GM12878 (cell line): ENCODE results near the gene SDHAF1. TPM values are rescaled to one million over a fixed set of nuclear protein-coding genes. Genes with fewer than 3 reads are reported as not detected.

Experiments
- ATAC-seq: fragments of 200-7000 bp; cut with Tn5 transposase; 3 replicates; pipeline ENCODE4 v1.9.1; 2020; ENCODE audit warnings: mild to moderate bottlenecking, moderate library complexity
- BruUV-seq: library from RNA; stranded (reverse); fragments of 400-500 nt; replicated peaks from 2 replicates; lab custom pipeline; 2021; lab: Mats Ljungman, UMichigan
- CTCF ChIA-PET: fragments of 300-600 bp; sonication (Branson Sonifier 250); formaldehyde crosslinking; extraction: SDS; loops from one replicate; lab custom pipeline; 2021; ENCODE audit warnings: inconsistent platforms; lab: Yijun Ruan, JAX
- POLR2A ChIA-PET: fragments of 350-600 bp; formaldehyde crosslinking; extraction: SDS; loops from one replicate; lab custom pipeline; 2021; ENCODE audit warnings: inconsistent platforms; lab: Charles Lee
- RAD21 ChIA-PET: fragments of 300-600 bp; sonication (Branson Sonifier 250); formaldehyde crosslinking; loops from one replicate; lab custom pipeline; 2023; ENCODE audit warnings: antibody characterized with exemption; ENCODE audit not compliant: unreplicated experiment; lab: Charles Lee
- SMC1A ChIA-PET: fragments of 300-600 bp; sonication (Branson Sonifier 250); formaldehyde crosslinking; loops from one replicate; lab custom pipeline; 2023; ENCODE audit not compliant: unreplicated experiment, uncharacterized antibody; lab: Charles Lee
- DNase-seq: peaks from one replicate; pipeline ENCODE4 v3.0.0-alpha.2; 2011; ENCODE audit warnings: low read depth, low spot score
- FAIRE-seq: peaks from 3 replicates; lab custom pipeline; 2011; peaks lifted over from hg19 to GRCh38; lab: Jason Lieb, UNC
- H2AFZ ChIP-seq: 2 replicates; pipeline ENCODE4 v1.6.0; 2011; ENCODE audit warnings: low read depth, low read length, control low read depth; ENCODE audit not compliant: control insufficient read depth
- H3K27ac ChIP-seq: 2 replicates; pipeline ENCODE4 v1.5.1; 2011; ENCODE audit warnings: control low read depth; ENCODE audit not compliant: control insufficient read depth, insufficient read depth
- H3K27me3 ChIP-seq, 2 experiments: replicated peaks in 1 of 2; 2 replicates each; pipeline versions ENCODE4 v1.6.0 to v1.6.1; 2011; ENCODE audit warnings: low read length in 1 of 2; ENCODE audit not compliant: control insufficient read depth in 2 of 2, insufficient read depth in 2 of 2
- H3K36me3 ChIP-seq, 2 experiments: 2 replicates each; pipeline ENCODE4 v1.5.1; 2011; ENCODE audit warnings: low read length in 1 of 2; ENCODE audit not compliant: control insufficient read depth in 2 of 2, insufficient read depth in 2 of 2
- H3K4me1 ChIP-seq: 2 replicates; pipeline ENCODE4 v1.6.1; 2011; ENCODE audit warnings: mild to moderate bottlenecking, low read length, moderate library complexity, mixed read lengths; ENCODE audit not compliant: control insufficient read depth, insufficient read depth
- H3K4me2 ChIP-seq: 2 replicates; pipeline ENCODE4 v1.6.0; 2011; ENCODE audit warnings: control low read depth; ENCODE audit not compliant: control insufficient read depth, insufficient read depth
- H3K4me3 ChIP-seq: fragments of 200-600 bp; sonication (generic); 2 replicates; pipeline ENCODE4 v1.5.1; 2016
- H3K79me2 ChIP-seq: 2 replicates; pipeline ENCODE4 v1.6.0; 2011; ENCODE audit warnings: low read length; ENCODE audit not compliant: control insufficient read depth, insufficient read depth
- H3K9ac ChIP-seq: 2 replicates; pipeline ENCODE4 v1.8.0; 2011; ENCODE audit warnings: low read length, control low read depth, mixed read lengths; ENCODE audit not compliant: control insufficient read depth, insufficient read depth
- H3K9me3 ChIP-seq: replicated peaks from 3 replicates; pipeline ENCODE4 v1.5.1; 2011; ENCODE audit warnings: mild to moderate bottlenecking, low read length; ENCODE audit not compliant: control insufficient read depth, insufficient read depth
- H4K20me1 ChIP-seq: 2 replicates; pipeline ENCODE4 v1.6.0; 2011; ENCODE audit not compliant: control insufficient read depth, insufficient read depth
- BACH1 ChIP-seq: fragments of 450-650 bp; IDR thresholded peaks from 2 replicates; pipeline ENCODE4 v1.6.1; 2017; ENCODE audit warnings: mild to moderate bottlenecking, borderline replicate concordance
- EGR1 ChIP-seq, 2 experiments: IDR thresholded peaks; 1 replicate in 1 of 2; 2 replicates in 1 of 2; pipeline ENCODE4 v1.6.1; 2011 to 2012; ENCODE audit warnings: low read depth in 2 of 2, low read length in 2 of 2, borderline replicate concordance in 1 of 2, mild to moderate bottlenecking in 1 of 2, moderate library complexity in 1 of 2
- ESRRA ChIP-seq: IDR thresholded peaks from 2 replicates; pipeline ENCODE4 v1.6.1; 2012; ENCODE audit warnings: mild to moderate bottlenecking, low read length, improper control_type of control experiment
- FOS ChIP-seq: IDR thresholded peaks from 3 replicates; pipeline ENCODE4 v1.6.1; 2011; ENCODE audit warnings: borderline replicate concordance; ENCODE audit not compliant: insufficient read length; ENCODE audit errors: extremely low read depth
- KDM1A ChIP-seq: fragments of 200-600 bp; sonication (generic); IDR thresholded peaks from 2 replicates; pipeline ENCODE4 v1.6.1; 2016; ENCODE audit warnings: borderline replicate concordance
- MYB ChIP-seq: fragments of 150-350 bp; IDR thresholded peaks from 2 replicates; pipeline ENCODE4 v1.6.1; 2014; ENCODE audit warnings: mild to moderate bottlenecking, low read depth, low read length, borderline replicate concordance
- SIN3A ChIP-seq: IDR thresholded peaks from 2 replicates; pipeline ENCODE4 v1.6.1; 2012; ENCODE audit warnings: low read depth, low read length, improper control_type of control experiment
- SREBF2 ChIP-seq: IDR thresholded peaks from 2 replicates; pipeline ENCODE4 v1.6.1; 2012; ENCODE audit warnings: mild to moderate bottlenecking, low read length
- STAT1 ChIP-seq: fragments of 450-650 bp; conservative IDR thresholded peaks from 2 replicates; pipeline ENCODE4 v1.6.1; 2014; ENCODE audit warnings: antibody characterized with exemption, mild to moderate bottlenecking
- SUPT20H ChIP-seq: IDR thresholded peaks from 2 replicates; pipeline ENCODE4 v1.6.1; 2011; ENCODE audit warnings: low read depth, mild to moderate bottlenecking, low read length, moderate library complexity, borderline replicate concordance; ENCODE audit not compliant: control insufficient read depth
- ZNF384 ChIP-seq: IDR thresholded peaks from 2 replicates; pipeline ENCODE4 v1.6.1; 2012; ENCODE audit warnings: low read depth, mild to moderate bottlenecking, low read length, improper control_type of control experiment, borderline replicate concordance
- WGBS: methylation state at CpG from one replicate; pipeline ENCODE4 v1.1.6; 2016; ENCODE audit warnings: low lambda C conversion rate; ENCODE audit not compliant: insufficient replicate concordance, insufficient coverage; ENCODE audit errors: missing lambda C conversion rate; 5-methylcytosine and 5-hydroxymethylcytosine counted together
- in situ Hi-C: fragments of 300-500 bp; cut with MboI; formaldehyde crosslinking; loops from 9 replicates; pipeline ENCODE4 v1.14.3; 2018; ENCODE audit warnings: mixed read lengths
- intact Hi-C: fragments of 100-400 bp; cut with micrococcal nuclease; formaldehyde crosslinking; loops from one replicate; pipeline ENCODE4 v1.14.2; 2022; ENCODE audit not compliant: unreplicated experiment
- polyA plus RNA-seq, 11 experiments: library from polyadenylated mRNA; depleted of rRNA in 4 of 11; unstranded in 6 of 11; stranded (reverse) in 5 of 11; fragments of >200 nt; fragmentation: Nextera tagmentation in 4 of 11; fragmentation: Illumina TruSeq in 1 of 11; extraction: Ambion mirVana in 4 of 11; extraction: Trizol in 1 of 11; gene quantifications; 1 replicate in 1 of 11; 2 replicates in 10 of 11; pipeline versions ENCODE4 v1.2.1 to v1.2.3, GENCODE V29; 2011 to 2016; ENCODE audit warnings: inconsistent platforms in 2 of 11, missing spikeins in 2 of 11, low read depth in 1 of 11
- total RNA-seq, 4 experiments: library from RNA; depleted of rRNA in 3 of 4; stranded (reverse); fragments of >200 nt in 3 of 4; fragmentation: Illumina TruSeq in 1 of 4; extraction: Trizol in 1 of 4; gene quantifications; 2 replicates each; pipeline versions ENCODE4 v1.2.1 to v1.2.3, GENCODE V29; 2013 to 2021
- TF ChIP-seq, protein P1 (sequence below): fragments of 450-650 bp; IDR thresholded peaks from 2 replicates; pipeline ENCODE4 v1.6.1; 2017; ENCODE audit warnings: mild to moderate bottlenecking

Gene SDHAF1
- total and polyA plus RNA-seq, 10 of the 15 experiments (the other 5 are each of a cell fraction or from before 2014, with no cell fraction given), result 0.74 to 45.6 (median 24.4) TPM

GRCh38 chr19:36006955-36007354 is 12.0 kb downstream of the SDHAF1 start:
- intact Hi-C loops (no loop called here), in situ Hi-C loops (no loop called here)
- ChIA-PET SMC1A (no interaction called here), POLR2A (no interaction called here), CTCF (interaction anchor here (0.5 to 0.6 kb wide), 2 partner anchors 9 to 57 kb away, joined by 3 read pairs; no protein-coding TSS in a partner anchor), RAD21 (no interaction called here)
- DNase-seq (no peak), FAIRE-seq (no peak), ATAC-seq (no peak)
- no TSS peak for BruUV-seq
- Histone ChIP-seq H2AFZ (no peak overlapping the region), H3K4me3 (no peak overlapping the region), H3K27me3 (no peaks in the 10 kb centered on the region), H3K9me3 (no peaks in the 10 kb centered on the region), H3K9ac (no peak overlapping the region), H3K4me1 (no peaks in the 10 kb centered on the region), H3K79me2 (no peaks in the 10 kb centered on the region), H4K20me1 (no peaks in the 10 kb centered on the region), H3K27ac (no peak overlapping the region), H3K4me2 (no peak overlapping the region), H3K36me3 (no peaks in the 10 kb centered on the region)
- 82% methylated on average over 5 of the region's 5 CpGs for WGBS
- TF ChIP-seq BACH1, result no peak
- TF ChIP-seq KDM1A, result no peak

DNA sequence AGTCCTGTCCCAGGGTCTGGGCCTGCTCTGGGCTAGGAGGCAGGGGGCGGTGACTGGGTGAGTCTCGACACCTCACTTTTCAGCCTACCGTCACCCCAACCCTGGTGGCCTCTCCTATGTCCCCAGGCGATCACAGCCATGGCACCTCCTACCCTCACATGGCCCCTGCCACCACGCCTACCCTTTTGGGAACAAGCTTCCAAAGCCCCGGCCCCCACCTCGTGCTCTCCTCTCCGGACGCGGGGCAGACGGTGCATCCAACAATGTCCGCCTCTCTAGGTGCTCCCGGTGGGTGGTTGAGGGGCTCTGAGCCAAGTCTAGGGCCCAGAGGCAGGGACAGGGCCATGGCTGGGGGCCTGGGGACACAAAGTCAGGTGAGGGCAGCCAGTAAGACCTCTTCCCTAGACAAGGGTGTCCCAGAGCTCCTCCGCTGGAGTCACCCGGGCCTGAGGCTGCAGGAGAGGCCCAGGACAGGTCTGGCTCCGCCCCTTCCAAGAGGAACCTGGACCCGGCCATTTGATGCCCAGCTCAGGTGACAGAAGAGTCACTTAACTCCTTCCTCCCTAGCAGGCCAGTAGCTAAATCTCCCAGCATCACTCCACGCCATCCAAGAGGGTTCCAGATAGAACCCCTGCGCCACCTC is 13.5 kb downstream of the SDHAF1 start, which contains the start of gene SYNE4:
TSS of gene SYNE4 (minus strand) at position 478 of the 643 bp plus-strand sequence. CDS start at position 346, 132 bp downstream.
- H3K36me3 ChIP-seq, result no peaks in the 10 kb centered on the region
- no peaks in the 10 kb centered on the region; the same call in 1 of the 2 replicates for H3K4me1 ChIP-seq
- POLR2A ChIA-PET, result interaction anchor here (1.5 kb wide), 1 partner anchor 12 kb away, joined by 5 read pairs; no protein-coding TSS in a partner anchor
- no TSS peak for BruUV-seq
- H3K4me2 ChIP-seq, result peak within 1 kb of the TSS; percentile 66; the same call in 1 of the 2 replicates
- H2AFZ ChIP-seq, result no peak within 1 kb of the TSS
- FAIRE-seq (no peak), DNase-seq (no peak), ATAC-seq (no peak)
- H3K27ac ChIP-seq, result no peak within 1 kb of the TSS
- peak within 1 kb of the TSS; percentile 47; the same call in 1 of the 2 replicates for H3K4me3 ChIP-seq
- CTCF ChIA-PET, result interaction anchor here (1.7 kb wide), 1 partner anchor 11 kb away, joined by 6 read pairs; no protein-coding TSS in a partner anchor
- H3K79me2 ChIP-seq, result peaks cover 5% of the 10 kb centered on the region
- intact Hi-C loops, result no loop called here
- H3K9ac ChIP-seq, result no peak within 1 kb of the TSS; the same call in 1 of the 2 replicates
- no peaks in the 10 kb centered on the region for H4K20me1 ChIP-seq
- RAD21 ChIA-PET, result no interaction called here
- H3K27me3 ChIP-seq, result no peaks in the 10 kb centered on the region
- SMC1A ChIA-PET, result interaction anchor here (0.7 kb wide), 1 partner anchor 10 kb away, joined by 3 read pairs; no protein-coding TSS in a partner anchor
- WGBS, result 90% methylated on average over 17 of the region's 19 CpGs
- in situ Hi-C loops, result no loop called here
- H3K9me3 ChIP-seq, result no peaks in the 10 kb centered on the region
- no peak for TF ChIP-seq SIN3A
- TF ChIP-seq MYB, result no peak
- TF ChIP-seq EGR1 (IDR thresholded peaks at IDR 0.05; ENCODE audit: borderline replicate concordance in 1 of 2, low read depth in 2 of 2, low read length in 2 of 2), result no peak
- no peak for TF ChIP-seq SREBF2
- TF ChIP-seq, protein P1, sequence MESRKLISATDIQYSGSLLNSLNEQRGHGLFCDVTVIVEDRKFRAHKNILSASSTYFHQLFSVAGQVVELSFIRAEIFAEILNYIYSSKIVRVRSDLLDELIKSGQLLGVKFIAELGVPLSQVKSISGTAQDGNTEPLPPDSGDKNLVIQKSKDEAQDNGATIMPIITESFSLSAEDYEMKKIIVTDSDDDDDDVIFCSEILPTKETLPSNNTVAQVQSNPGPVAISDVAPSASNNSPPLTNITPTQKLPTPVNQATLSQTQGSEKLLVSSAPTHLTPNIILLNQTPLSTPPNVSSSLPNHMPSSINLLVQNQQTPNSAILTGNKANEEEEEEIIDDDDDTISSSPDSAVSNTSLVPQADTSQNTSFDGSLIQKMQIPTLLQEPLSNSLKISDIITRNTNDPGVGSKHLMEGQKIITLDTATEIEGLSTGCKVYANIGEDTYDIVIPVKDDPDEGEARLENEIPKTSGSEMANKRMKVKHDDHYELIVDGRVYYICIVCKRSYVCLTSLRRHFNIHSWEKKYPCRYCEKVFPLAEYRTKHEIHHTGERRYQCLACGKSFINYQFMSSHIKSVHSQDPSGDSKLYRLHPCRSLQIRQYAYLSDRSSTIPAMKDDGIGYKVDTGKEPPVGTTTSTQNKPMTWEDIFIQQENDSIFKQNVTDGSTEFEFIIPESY, result no peak
- TF ChIP-seq STAT1, result no peak
- TF ChIP-seq ZNF384, result no peak
- no peak for TF ChIP-seq FOS
- TF ChIP-seq ESRRA, result no peak
- TF ChIP-seq SUPT20H, result no peak
